HG02970 (cell line): ENCODE results near the gene GNG8.

ENCODE experiments used
- ATAC-seq: cut with Tn5 transposase; IDR thresholded peaks from one replicate; pipeline ENCODE4 v1.9.1; 2021; ENCODE audit warnings: mild to moderate bottlenecking, moderate library complexity, moderate number of reproducible peaks; ENCODE audit not compliant: unreplicated experiment, low FRiP score

GNG8 gene

GRCh38 chr19:46621191-46622117 lies 14.5 kb downstream of the GNG8 start:
- ATAC-seq = no peak

GRCh38 chr19:46620716-46621115 lies 15.3 kb downstream of the GNG8 start:
- no peak for ATAC-seq

- ATAC-seq = peak; percentile 5
These were observed 15.7 kb downstream of the GNG8 start for GRCh38 chr19:46620267-46620666.

GRCh38 chr19:46618670-46619231 lies 17.3 kb downstream of the GNG8 start:
- ATAC-seq = no peak

- ATAC-seq = no peak
These were observed 18.4 kb downstream of the GNG8 start for GRCh38 chr19:46617601-46618000.

- no peak for ATAC-seq
These were observed 19.2 kb downstream of the GNG8 start for GRCh38 chr19:46616631-46617322.

GRCh38 chr19:46615966-46616365 lies 20.0 kb downstream of the GNG8 start:
- no peak for ATAC-seq

- no peak for ATAC-seq
These were observed 21.8 kb downstream of the GNG8 start for GRCh38 chr19:46614114-46614722.

- ATAC-seq = no peak
These were observed 22.5 kb downstream of the GNG8 start for GRCh38 chr19:46613525-46613924.

GRCh38 chr19:46611776-46612175 lies 24.2 kb downstream of the GNG8 start:
- no peak for ATAC-seq

- ATAC-seq = no peak
These were observed 24.9 kb downstream of the GNG8 start for GRCh38 chr19:46610851-46611770.

GRCh38 chr19:46610413-46610775 lies 25.6 kb downstream of the GNG8 start:
- no peak for ATAC-seq

- ATAC-seq = no peak
These were observed 26.2 kb downstream of the GNG8 start for GRCh38 chr19:46609511-46610412.

- ATAC-seq = no peak
These were observed 27.2 kb downstream of the GNG8 start for GRCh38 chr19:46608581-46609345.

- ATAC-seq = no peak
These were observed 27.8 kb downstream of the GNG8 start for GRCh38 chr19:46608178-46608577.

- ATAC-seq = no peak
These were observed 28.6 kb downstream of the GNG8 start for GRCh38 chr19:46607448-46607841.

- no peak for ATAC-seq
These were observed 29.1 kb downstream of the GNG8 start for GRCh38 chr19:46606681-46607447.

GRCh38 chr19:46606019-46606418 lies 30.0 kb downstream of the GNG8 start:
- no peak for ATAC-seq
